Measurements from ENCODE around the gene MRPL14.
"Not testable (repeated sequence)": the region's sequence is repeated elsewhere in the genome, so short reads cannot be mapped to it uniquely, and the experiment has no call there.

Gene MRPL14

DNA sequence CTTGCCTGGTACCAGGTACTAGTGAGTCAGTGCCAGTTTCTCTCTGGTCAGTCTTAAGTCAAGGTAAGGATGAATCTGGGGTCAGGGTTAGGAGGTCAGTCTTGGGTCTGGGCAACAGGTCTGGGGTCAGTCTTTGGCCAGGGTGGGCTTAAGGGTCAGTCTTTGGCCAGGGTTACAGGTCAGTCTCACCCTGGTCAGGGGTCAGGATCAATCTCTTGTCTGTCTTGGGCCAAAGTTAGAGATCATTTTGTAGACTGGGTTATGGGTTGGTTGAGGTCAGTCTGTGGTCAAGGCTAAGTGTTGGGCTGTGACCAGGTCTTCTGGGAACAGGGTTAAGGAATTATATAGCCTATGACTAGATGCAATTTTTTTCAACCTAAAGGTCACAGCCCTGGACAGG is 18.6 kb upstream of the MRPL14 start:
- H3K36me3 ChIP-seq (ENCODE audit: insufficient read depth, low read length), result peaks cover 51% of the 10 kb centered on the region

DNA sequence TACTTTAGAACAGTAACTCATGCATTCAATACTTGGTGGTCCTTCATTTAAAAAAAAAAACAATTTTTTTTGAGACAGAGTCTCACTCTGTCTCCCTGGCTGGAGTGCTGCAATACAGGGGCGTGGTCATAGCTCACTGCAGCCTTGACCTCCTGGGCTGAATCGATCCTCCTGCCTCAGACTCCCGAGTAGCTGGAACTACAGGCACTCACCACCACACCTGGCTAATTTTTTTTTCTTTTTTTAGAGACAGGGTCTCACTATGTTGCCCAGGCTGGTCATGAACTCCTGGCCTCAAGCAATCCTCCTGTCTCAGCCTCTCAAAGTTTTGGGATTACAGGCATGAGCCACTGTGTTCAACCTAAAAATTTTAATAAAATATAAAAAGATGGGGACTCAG is 17.3 kb upstream of the MRPL14 start:
- DNase-seq (ENCODE audit: low read depth, low spot score); H3K9me3 ChIP-seq (ENCODE audit: low read depth, low read length): not testable (repeated sequence)

More for the DNA sequence above, 18.6 kb upstream of the MRPL14 start:
- no peak for DNase-seq (ENCODE audit: low read depth, low spot score)
- H3K27ac ChIP-seq, result no peak overlapping the region
- H3K4me3 ChIP-seq, result no peak overlapping the region
- TF ChIP-seq POLR2AphosphoS5 (IDR thresholded peaks at IDR 0.05; ENCODE audit: borderline replicate concordance, low read depth, low read length), result no peak
- TF ChIP-seq EZH2 (IDR thresholded peaks at IDR 0.05), result no peak
- TF ChIP-seq FOXP2 (optimal IDR thresholded peaks at IDR 0.05; ENCODE audit: control extremely low read depth, extremely low read length, insufficient read depth), result no peak
- no peaks in the 10 kb centered on the region for H3K9me3 ChIP-seq (ENCODE audit: low read depth, low read length)
- H3K9ac ChIP-seq (ENCODE audit: insufficient read length), result no peak overlapping the region

DNA sequence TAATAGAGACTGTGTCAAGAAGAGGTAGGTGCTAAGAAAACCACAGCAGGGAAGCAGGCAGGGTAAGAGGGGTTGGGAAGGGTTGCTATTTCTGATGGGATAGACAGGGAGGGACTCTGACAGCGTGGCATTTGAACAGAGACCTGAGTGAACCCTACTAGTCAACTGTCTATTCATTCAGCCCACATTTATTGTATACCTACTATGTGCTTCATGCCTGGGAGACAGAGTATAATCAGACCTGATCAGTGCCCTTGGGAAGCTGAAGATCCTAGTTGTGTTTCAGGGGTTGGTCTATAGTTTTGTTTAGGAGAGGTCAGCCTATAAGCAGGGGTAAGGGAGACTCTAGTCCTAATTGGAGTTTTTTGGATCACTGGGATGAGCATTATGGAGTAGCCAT is 16.5 kb upstream of the MRPL14 start:
- TF ChIP-seq POLR2AphosphoS5 (IDR thresholded peaks at IDR 0.05; ENCODE audit: borderline replicate concordance, low read depth, low read length), result no peak
- TF ChIP-seq FOXP2 (optimal IDR thresholded peaks at IDR 0.05; ENCODE audit: control extremely low read depth, extremely low read length, insufficient read depth), result no peak
- no peak for TF ChIP-seq EZH2 (IDR thresholded peaks at IDR 0.05)
- DNase-seq (ENCODE audit: low read depth, low spot score), result no peak
- H3K36me3 ChIP-seq (ENCODE audit: insufficient read depth, low read length), result peaks cover 59% of the 10 kb centered on the region
- H3K9ac ChIP-seq (ENCODE audit: insufficient read length), result no peak overlapping the region
- H3K4me3 ChIP-seq, result no peak overlapping the region
- H3K9me3 ChIP-seq (ENCODE audit: low read depth, low read length), result no peaks in the 10 kb centered on the region
- no peak overlapping the region for H3K27ac ChIP-seq

More for the DNA sequence above, 17.3 kb upstream of the MRPL14 start:
- peaks cover 64% of the 10 kb centered on the region for H3K36me3 ChIP-seq (ENCODE audit: insufficient read depth, low read length)
- not testable (repeated sequence) for H3K4me3 ChIP-seq; H3K27ac ChIP-seq; H3K9ac ChIP-seq (ENCODE audit: insufficient read length)

DNA sequence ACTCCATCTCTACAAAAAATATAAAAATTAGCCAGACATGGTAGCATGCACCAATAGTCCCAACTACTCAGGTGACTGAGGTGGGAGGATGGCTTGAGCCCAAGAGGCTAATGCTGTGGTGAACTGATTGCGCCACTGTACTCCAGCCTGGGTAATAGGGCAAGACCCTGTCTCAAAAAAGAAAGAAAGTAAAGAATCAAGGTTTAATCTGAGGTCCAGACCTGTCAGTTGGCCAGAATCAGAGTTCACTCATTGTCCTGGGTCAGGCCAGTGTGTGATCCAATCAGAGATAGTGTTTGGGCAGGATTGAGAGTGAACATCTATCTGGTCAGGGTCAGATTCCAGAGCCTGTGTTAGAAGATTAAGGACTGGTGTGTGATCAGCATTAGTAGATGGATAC is 15.6 kb upstream of the MRPL14 start:
- Histone ChIP-seq H3K4me3 (no peak overlapping the region), H3K9ac (ENCODE audit: insufficient read length) (no peak overlapping the region), H3K36me3 (ENCODE audit: insufficient read depth, low read length) (peaks cover 51% of the 10 kb centered on the region), H3K9me3 (ENCODE audit: low read depth, low read length) (no peaks in the 10 kb centered on the region), H3K27ac (no peak overlapping the region)
- no peak for TF ChIP-seq POLR2AphosphoS5 (IDR thresholded peaks at IDR 0.05; ENCODE audit: borderline replicate concordance, low read depth, low read length)
- no peak for TF ChIP-seq EZH2 (IDR thresholded peaks at IDR 0.05)
- no peak for TF ChIP-seq FOXP2 (optimal IDR thresholded peaks at IDR 0.05; ENCODE audit: control extremely low read depth, extremely low read length, insufficient read depth)
- DNase-seq (ENCODE audit: low read depth, low spot score), result no peak

DNA sequence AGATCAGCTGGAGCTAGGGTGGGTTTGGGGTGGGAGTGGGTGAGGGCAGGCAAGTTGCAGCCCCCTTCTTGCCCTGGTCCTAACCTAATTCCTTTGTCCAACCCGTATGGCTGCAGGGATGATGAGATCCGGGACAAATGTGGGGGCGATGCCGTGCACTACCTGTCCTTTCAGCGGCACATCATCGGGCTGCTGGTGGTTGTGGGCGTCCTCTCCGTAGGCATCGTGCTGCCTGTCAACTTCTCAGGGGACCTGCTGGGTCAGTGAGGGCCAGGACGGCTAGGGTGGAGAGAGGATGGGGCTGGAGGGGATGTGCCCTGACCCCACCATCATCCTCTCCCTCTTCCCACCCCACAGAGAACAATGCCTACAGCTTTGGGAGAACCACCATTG is 12.1 kb upstream of the MRPL14 start:
- no peak for TF ChIP-seq POLR2AphosphoS5 (IDR thresholded peaks at IDR 0.05; ENCODE audit: borderline replicate concordance, low read depth, low read length)
- no peak for TF ChIP-seq EZH2 (IDR thresholded peaks at IDR 0.05)
- TF ChIP-seq FOXP2 (optimal IDR thresholded peaks at IDR 0.05; ENCODE audit: control extremely low read depth, extremely low read length, insufficient read depth), result no peak
- H3K9ac ChIP-seq (ENCODE audit: insufficient read length), result no peak overlapping the region
- H3K9me3 ChIP-seq (ENCODE audit: low read depth, low read length), result no peaks in the 10 kb centered on the region
- peaks cover 45% of the 10 kb centered on the region for H3K36me3 ChIP-seq (ENCODE audit: insufficient read depth, low read length)
- H3K27ac ChIP-seq, result peak overlapping the region; percentile 79
- DNase-seq (ENCODE audit: low read depth, low spot score), result no peak
- H3K4me3 ChIP-seq, result peak overlapping the region; percentile 63; the same call in 1 of the 2 replicates

DNA sequence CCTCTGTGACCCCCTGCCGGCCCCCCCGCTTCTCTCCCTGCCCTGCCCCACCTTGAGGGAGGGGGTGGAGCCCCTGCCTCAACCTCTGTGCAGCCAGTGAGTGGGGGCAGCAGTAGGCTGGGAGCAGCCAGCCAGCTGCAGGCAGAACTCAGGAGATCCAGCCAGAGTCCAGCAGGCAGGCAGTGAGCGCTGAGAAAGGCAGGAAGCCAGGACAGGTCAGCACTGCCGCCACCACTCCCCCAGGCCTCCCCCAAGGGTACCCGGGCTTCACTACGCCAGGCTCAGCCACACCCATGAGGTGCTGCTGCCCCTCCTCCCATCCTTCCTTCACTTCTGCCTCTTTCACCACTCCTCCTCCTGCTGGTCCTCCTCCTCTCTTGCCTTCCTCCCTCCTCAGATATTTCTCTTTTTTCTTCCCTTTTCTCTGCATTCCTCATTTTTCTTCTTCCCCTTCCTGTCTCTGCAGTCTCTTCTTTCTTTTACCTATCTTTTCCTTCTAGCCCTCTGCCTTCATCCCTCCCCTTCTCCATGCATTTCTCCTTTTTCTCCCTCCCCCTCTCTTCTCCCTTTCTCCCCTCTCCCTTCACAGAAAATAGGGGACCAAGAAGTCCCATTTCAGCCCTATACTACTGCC is 11.6 kb upstream of the MRPL14 start:
- peaks cover 40% of the 10 kb centered on the region; the same call in 1 of the 2 replicates for H3K36me3 ChIP-seq (ENCODE audit: insufficient read depth, low read length)
- TF ChIP-seq POLR2AphosphoS5 (IDR thresholded peaks at IDR 0.05; ENCODE audit: borderline replicate concordance, low read depth, low read length), result no peak
- no peak for TF ChIP-seq EZH2 (IDR thresholded peaks at IDR 0.05)
- H3K4me3 ChIP-seq, result peak overlapping the region; percentile 63
- H3K9ac ChIP-seq (ENCODE audit: insufficient read length), result no peak overlapping the region
- peak overlapping the region; percentile 79 for H3K27ac ChIP-seq
- no peak for DNase-seq (ENCODE audit: low read depth, low spot score)
- no peaks in the 10 kb centered on the region for H3K9me3 ChIP-seq (ENCODE audit: low read depth, low read length)

DNA sequence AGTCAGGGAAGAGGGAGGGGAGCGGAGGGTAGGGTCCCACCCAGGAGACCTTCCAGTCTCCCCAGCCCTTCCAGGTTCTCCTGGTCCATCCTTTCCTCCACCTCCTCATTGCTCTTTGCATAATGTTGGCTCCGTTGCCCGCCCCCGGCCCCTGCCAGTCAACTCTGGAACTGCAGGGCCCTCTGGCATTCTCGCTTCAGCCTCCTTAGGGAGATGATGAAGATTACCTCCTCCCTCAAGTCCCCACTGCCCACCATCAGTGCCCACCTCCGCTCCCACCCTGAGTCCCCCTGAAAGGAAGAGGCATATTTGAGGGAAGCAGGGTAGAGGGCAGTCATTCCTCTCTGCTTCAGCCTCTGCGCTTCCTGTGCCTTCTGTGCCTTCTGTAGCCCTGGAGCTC is 8.6 kb upstream of the MRPL14 start:
- no peak for DNase-seq (ENCODE audit: low read depth, low spot score)
- Histone ChIP-seq H3K4me3 (0 out of 2 replicates have a peak overlapping the region, but pooled peaks have one; percentile 28), H3K36me3 (ENCODE audit: insufficient read depth, low read length) (peaks cover 20% of the 10 kb centered on the region; the same call in 1 of the 2 replicates), H3K9ac (ENCODE audit: insufficient read length) (no peak overlapping the region), H3K27ac (peak overlapping the region; percentile 81), H3K9me3 (ENCODE audit: low read depth, low read length) (no peaks in the 10 kb centered on the region)
- TF ChIP-seq POLR2AphosphoS5 (IDR thresholded peaks at IDR 0.05; ENCODE audit: borderline replicate concordance, low read depth, low read length) (no peak), FOXP2 (optimal IDR thresholded peaks at IDR 0.05; ENCODE audit: control extremely low read depth, extremely low read length, insufficient read depth) (no peak), EZH2 (IDR thresholded peaks at IDR 0.05) (no peak)

DNA sequence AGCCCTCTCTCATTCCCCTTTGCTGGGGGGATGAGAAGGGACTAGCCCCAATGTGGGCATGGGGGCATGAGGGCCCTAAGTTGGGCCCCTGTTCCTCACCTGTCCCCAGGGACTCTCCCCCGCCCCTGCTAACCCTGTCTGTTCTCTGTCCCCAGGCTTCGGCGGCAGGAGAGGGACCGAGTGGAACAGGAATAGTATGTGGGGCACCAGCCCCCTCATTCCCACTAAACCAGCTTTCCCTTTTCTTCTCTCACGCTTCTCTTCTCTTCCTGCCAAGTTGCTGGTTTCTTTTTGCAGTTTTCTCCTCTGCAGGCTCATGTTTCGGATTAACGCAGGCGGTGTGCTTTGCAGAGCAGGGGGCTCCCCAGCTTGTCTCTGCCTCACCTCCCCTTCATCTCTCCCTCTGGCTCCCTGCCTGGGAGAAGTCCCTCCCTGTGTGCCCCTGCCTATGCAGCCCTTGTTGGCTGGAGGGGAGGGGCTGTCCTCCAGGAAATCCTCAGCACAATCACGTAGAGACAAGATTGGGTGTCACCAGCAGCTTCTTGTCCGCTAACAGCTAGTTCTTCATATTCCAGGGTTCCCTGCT is 8.0 kb upstream of the MRPL14 start:
- no peak overlapping the region for H3K9ac ChIP-seq (ENCODE audit: insufficient read length)
- H3K27ac ChIP-seq, result peak overlapping the region; percentile 81
- H3K9me3 ChIP-seq (ENCODE audit: low read depth, low read length), result no peaks in the 10 kb centered on the region
- TF ChIP-seq FOXP2 (optimal IDR thresholded peaks at IDR 0.05; ENCODE audit: control extremely low read depth, extremely low read length, insufficient read depth) (no peak), EZH2 (IDR thresholded peaks at IDR 0.05) (no peak), POLR2AphosphoS5 (IDR thresholded peaks at IDR 0.05; ENCODE audit: borderline replicate concordance, low read depth, low read length) (no peak)
- H3K4me3 ChIP-seq, result 0 out of 2 replicates have a peak overlapping the region, but pooled peaks have one; percentile 28
- DNase-seq (ENCODE audit: low read depth, low spot score), result no peak
- peaks cover 14% of the 10 kb centered on the region; the same call in 1 of the 2 replicates for H3K36me3 ChIP-seq (ENCODE audit: insufficient read depth, low read length)
